Osteocyte (in vitro differentiated cells): ENCODE measurements around the gene ZHX3. TPM values are rescaled to one million over a fixed set of nuclear protein-coding genes. Genes with fewer than 3 reads are reported as not detected.
A peak's percentile ranks its signal among the peaks of the same experiment; 100 is the strongest.

Source experiments
- DNase-seq: peaks from one replicate; pipeline ENCODE4 v3.0.0; 2021; ENCODE audit warnings: mixed read lengths; ENCODE audit not compliant: unreplicated experiment; ENCODE audit errors: extremely low spot score
- H3K27ac Mint-ChIP-seq: one replicate; pipeline ENCODE4 v1.8.0; 2021; ENCODE audit warnings: mild to moderate bottlenecking, mixed read lengths; ENCODE audit not compliant: unreplicated experiment
- H3K27me3 Mint-ChIP-seq: one replicate; pipeline ENCODE4 v1.8.0; 2021; ENCODE audit warnings: mixed read lengths; ENCODE audit not compliant: unreplicated experiment
- H3K36me3 Mint-ChIP-seq: one replicate; pipeline ENCODE4 v1.8.0; 2021; ENCODE audit warnings: mixed read lengths; ENCODE audit not compliant: unreplicated experiment
- H3K4me1 Mint-ChIP-seq: one replicate; pipeline ENCODE4 v1.8.0; 2021; ENCODE audit warnings: mixed read lengths; ENCODE audit not compliant: unreplicated experiment
- H3K4me3 Mint-ChIP-seq: one replicate; pipeline ENCODE4 v1.8.0; 2021; ENCODE audit warnings: mild to moderate bottlenecking, moderate library complexity, mixed read lengths; ENCODE audit not compliant: unreplicated experiment
- H3K9me3 Mint-ChIP-seq: one replicate; pipeline ENCODE4 v1.8.0; 2021; ENCODE audit warnings: mixed read lengths; ENCODE audit not compliant: unreplicated experiment
- total RNA-seq: library from RNA; stranded (reverse); gene quantifications from 2 replicates; pipeline ENCODE4 v1.2.1, GENCODE V29; 2021
- TF ChIP-seq, protein P1 (sequence below): fragments of 200-600 bp; sonication (generic); IDR thresholded peaks from 2 replicates; pipeline ENCODE4 v1.5.0; 2021; ENCODE audit warnings: antibody characterized with exemption, mild to moderate bottlenecking, moderate library complexity

Gene ZHX3
- total RNA-seq, 1 donor from 2014 or later, result 44.5 TPM

DNA sequence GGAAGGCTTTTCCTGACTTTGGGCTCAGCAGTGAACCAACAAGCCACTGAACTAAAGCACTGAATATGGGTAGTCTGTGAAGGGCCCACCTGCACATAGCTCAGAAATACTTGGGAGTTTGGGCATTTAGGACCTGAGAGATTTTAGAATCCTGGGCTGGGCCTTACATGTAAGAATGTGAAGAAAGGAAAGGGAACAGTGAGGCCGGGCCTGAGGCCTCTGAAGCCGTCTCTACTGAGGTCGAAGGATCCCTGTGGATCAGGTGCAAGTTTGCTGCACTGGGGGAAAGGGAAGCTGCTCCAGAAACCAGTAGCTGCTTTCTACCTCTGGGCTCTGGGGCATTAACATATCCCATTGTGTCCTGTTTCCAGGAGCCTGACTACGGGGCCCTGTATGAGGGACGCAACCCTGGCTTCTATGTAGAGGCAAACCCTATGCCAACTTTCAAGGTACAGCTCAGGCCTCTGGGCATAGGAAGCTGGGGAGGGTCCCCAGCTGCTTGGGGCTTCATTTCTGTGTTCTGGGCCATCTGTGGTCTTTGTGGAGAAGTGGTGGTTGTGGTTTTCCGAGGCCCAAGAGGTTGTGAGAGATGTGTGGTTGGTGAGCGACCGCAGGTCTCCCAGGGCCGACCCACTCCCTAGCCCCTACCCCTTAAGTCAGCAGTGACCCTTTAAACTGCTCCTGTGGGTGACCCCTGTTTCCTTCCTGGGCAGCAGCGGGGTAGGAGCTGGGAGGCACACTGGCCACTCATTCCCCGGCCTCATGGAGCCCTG, 149.9 kb downstream of the ZHX3 start:
- H3K27me3 Mint-ChIP-seq, result no peaks in the 10 kb centered on the region
- peak overlapping the region; percentile 1 for H3K27ac Mint-ChIP-seq
- TF ChIP-seq, protein P1, sequence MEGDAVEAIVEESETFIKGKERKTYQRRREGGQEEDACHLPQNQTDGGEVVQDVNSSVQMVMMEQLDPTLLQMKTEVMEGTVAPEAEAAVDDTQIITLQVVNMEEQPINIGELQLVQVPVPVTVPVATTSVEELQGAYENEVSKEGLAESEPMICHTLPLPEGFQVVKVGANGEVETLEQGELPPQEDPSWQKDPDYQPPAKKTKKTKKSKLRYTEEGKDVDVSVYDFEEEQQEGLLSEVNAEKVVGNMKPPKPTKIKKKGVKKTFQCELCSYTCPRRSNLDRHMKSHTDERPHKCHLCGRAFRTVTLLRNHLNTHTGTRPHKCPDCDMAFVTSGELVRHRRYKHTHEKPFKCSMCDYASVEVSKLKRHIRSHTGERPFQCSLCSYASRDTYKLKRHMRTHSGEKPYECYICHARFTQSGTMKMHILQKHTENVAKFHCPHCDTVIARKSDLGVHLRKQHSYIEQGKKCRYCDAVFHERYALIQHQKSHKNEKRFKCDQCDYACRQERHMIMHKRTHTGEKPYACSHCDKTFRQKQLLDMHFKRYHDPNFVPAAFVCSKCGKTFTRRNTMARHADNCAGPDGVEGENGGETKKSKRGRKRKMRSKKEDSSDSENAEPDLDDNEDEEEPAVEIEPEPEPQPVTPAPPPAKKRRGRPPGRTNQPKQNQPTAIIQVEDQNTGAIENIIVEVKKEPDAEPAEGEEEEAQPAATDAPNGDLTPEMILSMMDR, result no peak
- H3K36me3 Mint-ChIP-seq, result peaks cover 63% of the 10 kb centered on the region
- H3K4me3 Mint-ChIP-seq, result no peak overlapping the region
- no peak for DNase-seq
- H3K9me3 Mint-ChIP-seq, result no peaks in the 10 kb centered on the region
- H3K4me1 Mint-ChIP-seq, result no peaks in the 10 kb centered on the region

DNA sequence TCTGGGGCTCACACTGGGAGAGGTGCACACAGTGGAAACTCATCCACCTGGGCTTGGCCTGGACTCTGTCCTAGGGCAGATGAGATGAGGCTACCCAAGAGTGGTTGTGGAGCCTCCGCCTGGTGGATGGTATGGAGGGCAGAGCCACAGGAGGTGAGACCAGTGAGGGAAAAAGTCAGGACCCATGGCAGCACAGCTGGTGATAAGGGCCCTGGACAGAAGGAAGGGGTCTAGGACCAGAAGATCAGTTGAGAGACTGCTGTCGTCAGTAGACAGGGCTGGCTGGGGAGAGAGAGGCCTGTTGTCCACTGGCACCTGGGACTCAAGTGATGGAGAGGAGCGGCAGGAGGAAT, 150.4 kb downstream of the ZHX3 start:
- Mint-ChIP-seq H3K27ac (peak overlapping the region; percentile 1), H3K27me3 (no peaks in the 10 kb centered on the region), H3K9me3 (no peaks in the 10 kb centered on the region), H3K4me1 (no peaks in the 10 kb centered on the region), H3K36me3 (peaks cover 67% of the 10 kb centered on the region), H3K4me3 (no peak overlapping the region)
- DNase-seq, result no peak
- TF ChIP-seq, protein P1, result no peak

DNA sequence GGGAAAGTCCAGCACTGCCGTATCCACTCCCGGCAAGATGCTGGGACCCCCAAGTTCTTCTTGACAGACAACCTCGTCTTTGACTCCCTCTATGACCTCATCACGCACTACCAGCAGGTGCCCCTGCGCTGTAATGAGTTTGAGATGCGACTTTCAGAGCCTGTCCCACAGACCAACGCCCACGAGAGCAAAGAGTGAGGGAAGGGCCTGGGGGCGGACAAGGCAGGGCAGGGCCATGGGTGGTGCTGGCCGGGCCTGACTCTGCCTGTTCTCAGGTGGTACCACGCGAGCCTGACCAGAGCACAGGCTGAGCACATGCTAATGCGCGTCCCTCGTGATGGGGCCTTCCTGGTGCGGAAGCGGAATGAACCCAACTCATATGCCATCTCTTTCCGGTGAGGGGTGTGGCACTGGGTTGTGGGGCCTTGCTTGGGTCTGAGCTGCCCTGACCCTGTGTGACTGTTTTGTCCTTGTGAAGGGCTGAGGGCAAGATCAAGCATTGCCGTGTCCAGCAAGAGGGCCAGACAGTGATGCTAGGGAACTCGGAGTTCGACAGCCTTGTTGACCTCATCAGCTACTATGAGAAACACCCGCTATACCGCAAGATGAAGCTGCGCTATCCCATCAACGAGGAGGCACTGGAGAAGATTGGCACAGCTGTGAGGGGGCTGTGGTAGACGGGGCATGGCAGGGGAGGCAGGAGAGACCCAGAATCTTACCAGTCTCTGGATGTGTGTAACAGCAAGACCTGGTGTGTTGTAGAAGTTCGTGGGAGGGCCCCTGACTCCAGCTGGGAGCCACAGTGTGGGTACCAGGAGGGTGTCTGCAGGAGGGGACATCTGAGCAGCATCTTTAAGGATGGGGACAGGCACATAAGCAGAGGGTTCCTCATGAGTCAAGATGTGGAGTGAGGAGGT, 151.1 kb downstream of the ZHX3 start:
- Mint-ChIP-seq H3K9me3 (no peaks in the 10 kb centered on the region), H3K4me3 (no peak overlapping the region), H3K36me3 (peaks cover 65% of the 10 kb centered on the region), H3K27ac (no peak overlapping the region), H3K4me1 (no peaks in the 10 kb centered on the region), H3K27me3 (no peaks in the 10 kb centered on the region)
- TF ChIP-seq, protein P1, result no peak
- no peak for DNase-seq

DNA sequence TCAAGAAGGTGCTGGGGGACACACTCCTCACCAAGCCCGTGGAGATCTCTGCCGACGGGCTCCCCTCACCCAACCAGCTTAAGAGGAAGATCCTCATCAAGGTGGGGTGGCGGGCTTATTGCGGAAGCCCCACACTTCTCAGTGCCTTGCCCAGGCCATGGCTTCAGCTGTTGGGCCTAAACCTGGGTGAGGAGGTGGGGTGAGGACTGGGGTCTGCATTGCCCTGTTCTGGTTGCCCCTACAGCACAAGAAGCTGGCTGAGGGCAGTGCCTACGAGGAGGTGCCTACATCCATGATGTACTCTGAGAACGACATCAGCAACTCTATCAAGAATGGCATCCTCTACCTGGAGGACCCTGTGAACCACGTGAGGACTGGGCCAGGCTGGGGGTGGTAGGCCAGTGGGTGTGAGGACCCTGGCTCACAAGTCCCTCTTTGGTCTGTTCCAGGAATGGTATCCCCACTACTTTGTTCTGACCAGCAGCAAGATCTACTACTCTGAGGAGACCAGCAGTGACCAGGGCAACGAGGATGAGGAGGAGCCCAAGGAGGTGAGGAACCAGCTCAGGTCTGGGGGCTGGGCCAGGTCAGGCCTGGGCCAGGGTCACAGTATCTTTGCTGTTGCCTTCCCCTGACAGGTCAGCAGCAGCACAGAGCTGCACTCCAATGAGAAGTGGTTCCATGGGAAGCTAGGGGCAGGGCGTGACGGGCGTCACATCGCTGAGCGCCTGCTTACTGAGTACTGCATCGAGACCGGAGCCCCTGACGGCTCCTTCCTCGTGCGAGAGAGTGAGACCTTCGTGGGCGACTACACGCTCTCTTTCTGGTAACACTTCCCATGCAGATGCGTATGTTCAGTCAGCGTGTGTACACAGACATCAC, 152.3 kb downstream of the ZHX3 start:
- Mint-ChIP-seq H3K36me3 (peaks cover 65% of the 10 kb centered on the region), H3K27ac (no peak overlapping the region), H3K4me3 (no peak overlapping the region), H3K4me1 (no peaks in the 10 kb centered on the region), H3K27me3 (no peaks in the 10 kb centered on the region), H3K9me3 (no peaks in the 10 kb centered on the region)
- DNase-seq, result no peak
- TF ChIP-seq, protein P1, result no peak
